ENCODE results near the gene KAZALD1. TPM values are rescaled to one million over a fixed set of nuclear protein-coding genes. Genes with fewer than 3 reads are reported as not detected.
A peak's percentile ranks its signal among the peaks of the same experiment; 100 is the strongest.

KAZALD1 gene, protein sequence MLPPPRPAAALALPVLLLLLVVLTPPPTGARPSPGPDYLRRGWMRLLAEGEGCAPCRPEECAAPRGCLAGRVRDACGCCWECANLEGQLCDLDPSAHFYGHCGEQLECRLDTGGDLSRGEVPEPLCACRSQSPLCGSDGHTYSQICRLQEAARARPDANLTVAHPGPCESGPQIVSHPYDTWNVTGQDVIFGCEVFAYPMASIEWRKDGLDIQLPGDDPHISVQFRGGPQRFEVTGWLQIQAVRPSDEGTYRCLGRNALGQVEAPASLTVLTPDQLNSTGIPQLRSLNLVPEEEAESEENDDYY
- total RNA-seq = 1 to 10 TPM; 2.8 to 4.9 (median 4.5) TPM

DNA sequence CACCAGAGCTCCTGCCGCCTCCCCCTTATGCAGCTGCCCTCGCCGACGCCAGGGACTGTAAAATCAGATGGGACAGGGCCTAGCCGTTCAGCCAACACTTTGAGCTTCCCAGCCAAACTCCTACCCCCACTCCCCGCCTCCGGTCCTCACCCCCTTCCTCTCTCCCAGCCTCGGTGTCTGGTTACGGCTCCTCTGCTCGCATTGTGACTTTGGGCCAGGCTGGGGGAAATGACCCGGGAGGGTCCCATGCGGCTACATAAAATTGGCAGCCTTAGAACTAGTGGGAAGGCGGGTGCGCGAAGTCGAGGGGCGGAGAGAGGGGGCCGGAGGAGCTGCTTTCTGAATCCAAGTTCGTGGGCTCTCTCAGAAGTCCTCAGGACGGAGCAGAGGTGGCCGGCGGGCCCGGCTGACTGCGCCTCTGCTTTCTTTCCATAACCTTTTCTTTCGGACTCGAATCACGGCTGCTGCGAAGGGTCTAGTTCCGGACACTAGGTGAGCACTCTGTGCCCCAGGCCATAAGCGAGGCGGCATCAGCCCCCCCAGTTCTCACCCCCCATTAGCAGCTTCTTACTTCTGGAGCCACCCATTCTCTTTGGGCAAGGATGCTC, at the start of gene KAZALD1:
KAZALD1 (plus strand) TSS at position 366 of the 608 bp plus-strand sequence. CDS start 604 bp downstream, outside the sequence.
- Histone ChIP-seq H3K4me1 (peaks cover 7 to 11% of the 10 kb centered on the region in 2 donors), H3K9me3 (no peaks in the 10 kb centered on the region), H3K27me3 (no peaks in the 10 kb centered on the region), H3K4me3 (peak within 1 kb of the TSS; percentile 85 to 93 (median 91)), H3K27ac (peak within 1 kb of the TSS; percentile 98 to 99), H3K36me3 (no peaks in the 10 kb centered on the region)
- no peak for DNase-seq (ENCODE audit: low spot score in 2 of 2)
- no peak for TF ChIP-seq CTCF (IDR thresholded peaks at IDR 0.05)
- TF ChIP-seq POLR2A (IDR thresholded peaks at IDR 0.05) = no peak
- no peak for TF ChIP-seq POLR2AphosphoS5 (IDR thresholded peaks at IDR 0.05)
- intact Hi-C loops (cut with DNase I; ENCODE audit: low total_unique reads) = no loop called here

DNA sequence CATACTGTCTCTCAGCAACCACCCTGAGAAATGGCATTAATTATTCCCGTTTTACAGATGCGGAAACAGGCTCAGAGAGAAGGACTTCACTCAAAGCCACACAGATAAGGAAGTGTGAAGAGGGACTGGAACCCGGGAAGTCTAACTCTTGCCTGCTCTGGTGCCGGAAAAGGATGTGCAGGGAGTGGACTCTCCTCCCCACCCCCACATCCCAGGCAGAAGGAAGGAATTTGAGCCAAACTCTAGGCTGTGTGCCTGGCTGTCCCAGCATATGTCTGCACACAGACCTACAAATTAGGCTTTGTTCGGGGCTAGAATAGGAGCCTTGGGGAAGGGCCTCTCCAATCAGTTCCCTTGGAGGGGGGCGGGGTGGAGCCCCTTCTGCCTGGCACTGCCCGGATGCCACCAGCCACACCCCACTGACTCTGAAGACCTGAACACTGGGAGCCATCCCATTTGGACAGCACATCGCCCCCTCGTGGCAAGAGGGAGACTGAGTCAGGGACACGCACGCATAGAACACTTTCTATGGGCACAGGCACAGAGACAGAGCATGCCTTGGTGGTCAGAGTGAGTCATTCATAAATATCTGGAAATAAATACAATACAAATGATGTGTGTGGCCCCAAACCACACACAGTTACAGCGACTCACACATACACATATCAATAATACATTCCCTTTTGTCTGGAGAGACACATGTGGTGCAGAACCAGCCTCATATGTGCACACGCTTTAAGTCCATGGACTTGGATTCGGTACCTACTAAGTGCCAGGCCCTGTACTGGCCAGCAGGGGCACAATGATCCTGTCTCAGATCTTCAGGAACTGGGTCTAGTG, 49.0 kb upstream of the KAZALD1 start:
- intact Hi-C loops (cut with DNase I; ENCODE audit: low total_unique reads) = no loop called here
- Histone ChIP-seq H3K4me3 (no peak overlapping the region), H3K9me3 (no peaks in the 10 kb centered on the region), H3K36me3 (no peaks in the 10 kb centered on the region), H3K27ac (peak overlapping the region; percentile 29 to 62), H3K27me3 (no peaks in the 10 kb centered on the region), H3K4me1 (peaks cover 0 to 9% of the 10 kb centered on the region in 2 donors)
- TF ChIP-seq POLR2AphosphoS5 (IDR thresholded peaks at IDR 0.05) = peak in 1 of 3 donors; percentile 74
- no peak for TF ChIP-seq POLR2A (IDR thresholded peaks at IDR 0.05)
- peak; percentile 81 to 96 (median 94) for TF ChIP-seq CTCF (IDR thresholded peaks at IDR 0.05)
- peak; percentile 82 for DNase-seq (ENCODE audit: low spot score in 2 of 2)

DNA sequence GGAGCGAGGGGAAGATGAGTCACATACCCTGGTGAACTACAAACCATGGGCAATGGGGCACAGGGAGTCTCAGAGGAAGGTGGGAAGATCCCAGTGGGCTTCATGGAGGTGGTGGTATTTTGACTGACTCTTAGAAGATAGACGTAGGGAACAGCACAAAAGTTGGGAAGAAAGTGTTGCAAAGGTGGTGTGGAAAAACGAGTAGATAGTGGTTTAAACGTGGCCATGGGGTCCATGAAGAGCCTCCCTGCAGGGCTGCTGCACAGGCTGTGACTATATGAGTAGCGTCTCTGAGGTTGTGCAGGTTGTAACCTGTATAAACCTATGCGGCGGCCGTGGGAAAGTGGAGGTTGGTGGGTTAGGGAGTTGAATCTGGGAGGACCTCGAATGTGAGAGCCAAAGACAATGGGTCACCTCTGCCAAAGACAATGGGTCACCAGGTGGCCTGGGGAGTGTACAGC, 48.4 kb upstream of the KAZALD1 start:
- H3K27me3 ChIP-seq = no peaks in the 10 kb centered on the region
- DNase-seq (ENCODE audit: low spot score in 2 of 2) = no peak
- TF ChIP-seq CTCF (IDR thresholded peaks at IDR 0.05) = no peak
- H3K9me3 ChIP-seq = no peaks in the 10 kb centered on the region
- H3K4me1 ChIP-seq = peaks cover 0 to 9% of the 10 kb centered on the region in 2 donors
- peak overlapping the region; percentile 29 to 62 for H3K27ac ChIP-seq
- no peak overlapping the region for H3K4me3 ChIP-seq
- H3K36me3 ChIP-seq = no peaks in the 10 kb centered on the region
- intact Hi-C loops (cut with DNase I; ENCODE audit: low total_unique reads) = no loop called here

- DNase-seq (ENCODE audit: low spot score in 2 of 2) = peak; percentile 68 to 85
- intact Hi-C loops (cut with DNase I; ENCODE audit: low total_unique reads) = no loop called here
- Histone ChIP-seq H3K4me3 (no peak overlapping the region), H3K4me1 (peaks cover 3 to 9% of the 10 kb centered on the region in 2 donors), H3K9me3 (no peaks in the 10 kb centered on the region), H3K27ac (no peak overlapping the region), H3K27me3 (no peaks in the 10 kb centered on the region), H3K36me3 (no peaks in the 10 kb centered on the region)
- TF ChIP-seq POLR2A (IDR thresholded peaks at IDR 0.05) = no peak
- TF ChIP-seq POLR2AphosphoS5 (IDR thresholded peaks at IDR 0.05) = no peak
- TF ChIP-seq CTCF (IDR thresholded peaks at IDR 0.05) = peak; percentile 85 to 91 (median 90)
Observed at GRCh38 chr10:101014230-101014884, 47.4 kb upstream of the KAZALD1 start.
